Upper lobe of right lung (tissue), 1 donor: ENCODE measurements around the gene NHERF1. TPM values are rescaled to one million over a fixed set of nuclear protein-coding genes. Genes with fewer than 3 reads are reported as not detected.

Experiments used
- ATAC-seq: fragments of 200-7000 bp; cut with Tn5 transposase; one replicate; pipeline ENCODE4 v1.9.1; 2020; ENCODE audit warnings: mild to moderate bottlenecking, moderate library complexity
- DNase-seq: peaks from one replicate; pipeline ENCODE4 v3.0.0-alpha.2; 2020
- H3K27ac ChIP-seq: fragments of 200-600 bp; one replicate; pipeline ENCODE4 v1.8.0; 2022
- H3K27me3 ChIP-seq: fragments of 200-600 bp; one replicate; pipeline ENCODE4 v1.8.0; 2022; ENCODE audit warnings: mild to moderate bottlenecking
- H3K36me3 ChIP-seq: fragments of 200-600 bp; one replicate; pipeline ENCODE4 v1.8.0; 2022
- H3K4me1 ChIP-seq: fragments of 200-600 bp; one replicate; pipeline ENCODE4 v1.8.0; 2022
- H3K4me3 ChIP-seq: fragments of 200-600 bp; one replicate; pipeline ENCODE4 v1.8.0; 2022; ENCODE audit warnings: mild to moderate bottlenecking
- H3K9me3 ChIP-seq: fragments of 200-600 bp; one replicate; pipeline ENCODE4 v1.8.0; 2022
- CTCF ChIP-seq: fragments of 200-600 bp; IDR thresholded peaks from one replicate; pipeline ENCODE4 v1.8.0; 2022; ENCODE audit warnings: antibody characterized with exemption
- intact Hi-C: fragments of 100-400 bp; cut with DNase I; formaldehyde crosslinking; loops from one replicate; pipeline ENCODE4 v1.11.0; 2022
- total RNA-seq: library from RNA; stranded (reverse); fragmentation: NEBNext Ultra II Directional; extraction: Animal tissue kit (Norgen Biotek cat#: 25700); gene quantifications from one replicate; pipeline ENCODE4 v1.2.1, GENCODE V29; 2021
- donor health status: DM: no; HTN: yes; CAD: no; lungs with severe emphysema.

Gene NHERF1
- total RNA-seq, 1 donor from 2014 or later: 28.4 TPM

GRCh38 chr17:74746376-74746775 lies 2.1 kb upstream of the NHERF1 start:
- no peaks in the 10 kb centered on the region for H3K27me3 ChIP-seq
- H3K4me3 ChIP-seq: no peak overlapping the region
- no peaks in the 10 kb centered on the region for H3K9me3 ChIP-seq
- peak overlapping the region; percentile 3 for H3K27ac ChIP-seq
- ATAC-seq: no peak
- no peak for DNase-seq
- intact Hi-C loops: loop anchor here (10.0 kb wide), 1 partner anchor 118 kb away; no protein-coding TSS in a partner anchor
- H3K4me1 ChIP-seq: peaks cover 60% of the 10 kb centered on the region
- H3K36me3 ChIP-seq: no peaks in the 10 kb centered on the region
- TF ChIP-seq CTCF: no peak

- H3K4me1 ChIP-seq: peaks cover 63% of the 10 kb centered on the region
- TF ChIP-seq CTCF: no peak
- no peaks in the 10 kb centered on the region for H3K27me3 ChIP-seq
- intact Hi-C loops: loop anchor here (10.0 kb wide), 1 partner anchor 118 kb away; no protein-coding TSS in a partner anchor
- H3K27ac ChIP-seq: peak overlapping the region; percentile 3
- no peaks in the 10 kb centered on the region for H3K36me3 ChIP-seq
- H3K9me3 ChIP-seq: no peaks in the 10 kb centered on the region
- no peak overlapping the region for H3K4me3 ChIP-seq
- ATAC-seq: no peak
- DNase-seq: no peak
These were observed 1.5 kb upstream of the NHERF1 start for GRCh38 chr17:74746922-74747321.

- H3K27me3 ChIP-seq: no peaks in the 10 kb centered on the region
- peak overlapping the region; percentile 81 for H3K27ac ChIP-seq
- intact Hi-C loops: loop anchor here (10.0 kb wide), 1 partner anchor 117 kb away; no protein-coding TSS in a partner anchor
- peak overlapping the region; percentile 95 for H3K4me3 ChIP-seq
- ATAC-seq (no peak), DNase-seq (no peak)
- peaks cover 53% of the 10 kb centered on the region for H3K4me1 ChIP-seq
- no peak for TF ChIP-seq CTCF
- H3K36me3 ChIP-seq: no peaks in the 10 kb centered on the region
- H3K9me3 ChIP-seq: no peaks in the 10 kb centered on the region
These were observed 224 bp upstream of the NHERF1 start for GRCh38 chr17:74748279-74748528.

GRCh38 chr17:74749279-74750038 lies 1.0 kb downstream of the NHERF1 start:
- ATAC-seq (no peak), DNase-seq (peak; percentile 73)
- Histone ChIP-seq H3K27me3 (no peaks in the 10 kb centered on the region), H3K36me3 (no peaks in the 10 kb centered on the region), H3K27ac (peak overlapping the region; percentile 81), H3K4me1 (peaks cover 48% of the 10 kb centered on the region), H3K9me3 (no peaks in the 10 kb centered on the region), H3K4me3 (peak overlapping the region; percentile 95)
- no peak for TF ChIP-seq CTCF
- intact Hi-C loops: loop anchor here (10.0 kb wide), 1 partner anchor 115 kb away; no protein-coding TSS in a partner anchor

GRCh38 chr17:74750039-74750326 lies 1.6 kb downstream of the NHERF1 start:
- H3K4me3 ChIP-seq: peak overlapping the region; percentile 95
- H3K36me3 ChIP-seq: no peaks in the 10 kb centered on the region
- ATAC-seq (no peak), DNase-seq (no peak)
- no peaks in the 10 kb centered on the region for H3K9me3 ChIP-seq
- intact Hi-C loops: no loop called here
- H3K4me1 ChIP-seq: peaks cover 42% of the 10 kb centered on the region
- TF ChIP-seq CTCF: no peak
- H3K27ac ChIP-seq: peak overlapping the region; percentile 81
- no peaks in the 10 kb centered on the region for H3K27me3 ChIP-seq
